ENCODE results near the gene NDUFS5.
"Not testable (repeated sequence)": the region's sequence is repeated elsewhere in the genome, so short reads cannot be mapped to it uniquely, and the experiment has no call there.

The NDUFS5 gene

GRCh38 chr1:38994196-38994595 lies 32.0 kb upstream of the NDUFS5 start:
- Histone ChIP-seq H3K27me3 (ENCODE audit: insufficient read depth, low read length) (no peaks in the 10 kb centered on the region), H3K4me1 (ENCODE audit: control insufficient read depth, insufficient read depth, low read length, unreplicated experiment) (peaks cover 45% of the 10 kb centered on the region), H3K79me2 (ENCODE audit: control insufficient read depth, insufficient read depth, low read length, unreplicated experiment) (peaks cover 80% of the 10 kb centered on the region), H2AFZ (ENCODE audit: low read length, unreplicated experiment) (no peak overlapping the region), H3K4me3 (ENCODE audit: low read depth, low read length) (no peak overlapping the region), H3K27ac (ENCODE audit: low read depth, low read length) (no peak overlapping the region), H3K36me3 (ENCODE audit: insufficient read depth, low read length) (peaks cover 19% of the 10 kb centered on the region)

DNA sequence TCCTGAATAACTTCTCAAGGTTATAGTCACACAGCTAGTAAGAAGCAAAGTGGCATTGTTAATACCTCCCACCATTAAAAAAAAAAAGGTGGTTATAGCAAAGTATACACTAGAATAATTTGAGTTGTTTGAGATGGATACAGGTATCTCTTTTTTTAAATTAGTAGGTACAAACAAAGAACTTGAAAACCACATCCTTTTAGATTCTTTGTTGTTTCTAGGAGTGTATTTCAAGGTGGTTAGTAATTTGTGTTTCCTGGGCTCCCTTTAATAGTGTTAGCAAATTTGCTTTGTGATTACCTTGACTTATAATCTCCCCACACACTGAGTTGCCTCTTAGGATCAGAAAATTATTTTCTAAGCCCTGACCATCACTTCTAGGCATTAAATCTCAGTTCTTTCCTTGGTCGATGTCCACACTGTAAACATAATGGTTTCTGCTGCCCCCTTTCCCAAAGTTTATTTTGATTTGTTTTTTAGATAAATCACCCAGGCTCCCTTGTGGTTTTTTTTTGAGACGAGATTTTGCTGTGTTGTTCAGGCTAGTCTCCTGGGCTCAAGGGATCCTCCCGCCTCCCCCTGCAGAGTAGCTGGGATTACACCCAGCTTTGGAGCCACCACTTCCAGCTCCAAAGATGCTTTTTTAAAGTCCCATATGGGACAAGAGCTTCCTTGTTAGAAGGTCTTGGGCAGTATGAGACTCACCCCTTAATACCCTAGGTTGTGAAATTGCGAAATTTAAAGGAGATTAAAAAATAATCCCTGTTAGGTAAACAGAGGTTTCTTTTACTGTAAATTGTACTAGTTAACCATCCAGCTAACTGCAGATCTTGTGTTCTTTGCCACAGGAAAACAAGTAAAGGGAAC lies 28.9 kb upstream of the NDUFS5 start:
- Histone ChIP-seq H3K36me3 (ENCODE audit: insufficient read depth, low read length) (peaks cover 33% of the 10 kb centered on the region), H3K27ac (ENCODE audit: low read depth, low read length) (peak overlapping the region; percentile 17), H3K4me1 (ENCODE audit: control insufficient read depth, insufficient read depth, low read length, unreplicated experiment) (peaks cover 37% of the 10 kb centered on the region), H3K27me3 (ENCODE audit: insufficient read depth, low read length) (no peaks in the 10 kb centered on the region), H3K79me2 (ENCODE audit: control insufficient read depth, insufficient read depth, low read length, unreplicated experiment) (peaks cover 85% of the 10 kb centered on the region), H3K4me3 (ENCODE audit: low read depth, low read length) (no peak overlapping the region), H2AFZ (ENCODE audit: low read length, unreplicated experiment) (no peak overlapping the region)

- Histone ChIP-seq H3K36me3 (ENCODE audit: insufficient read depth, low read length) (peaks cover 33% of the 10 kb centered on the region), H3K27me3 (ENCODE audit: insufficient read depth, low read length) (no peaks in the 10 kb centered on the region), H3K4me1 (ENCODE audit: control insufficient read depth, insufficient read depth, low read length, unreplicated experiment) (peaks cover 39% of the 10 kb centered on the region), H2AFZ (ENCODE audit: low read length, unreplicated experiment) (no peak overlapping the region), H3K27ac (ENCODE audit: low read depth, low read length) (peak overlapping the region; percentile 17; the same call in 1 of the 2 replicates), H3K79me2 (ENCODE audit: control insufficient read depth, insufficient read depth, low read length, unreplicated experiment) (peaks cover 79% of the 10 kb centered on the region), H3K4me3 (ENCODE audit: low read depth, low read length) (no peak overlapping the region)
Observed at GRCh38 chr1:38997901-38998190, 28.3 kb upstream of the NDUFS5 start.

- Histone ChIP-seq H2AFZ (ENCODE audit: low read length, unreplicated experiment) (no peak overlapping the region), H3K4me1 (ENCODE audit: control insufficient read depth, insufficient read depth, low read length, unreplicated experiment) (peaks cover 37% of the 10 kb centered on the region), H3K27me3 (ENCODE audit: insufficient read depth, low read length) (no peaks in the 10 kb centered on the region), H3K27ac (ENCODE audit: low read depth, low read length) (peak overlapping the region; percentile 67), H3K4me3 (ENCODE audit: low read depth, low read length) (no peak overlapping the region), H3K36me3 (ENCODE audit: insufficient read depth, low read length) (peaks cover 51% of the 10 kb centered on the region), H3K79me2 (ENCODE audit: control insufficient read depth, insufficient read depth, low read length, unreplicated experiment) (peaks cover 42% of the 10 kb centered on the region)
Observed at GRCh38 chr1:39001516-39002421, 24.4 kb upstream of the NDUFS5 start.

DNA sequence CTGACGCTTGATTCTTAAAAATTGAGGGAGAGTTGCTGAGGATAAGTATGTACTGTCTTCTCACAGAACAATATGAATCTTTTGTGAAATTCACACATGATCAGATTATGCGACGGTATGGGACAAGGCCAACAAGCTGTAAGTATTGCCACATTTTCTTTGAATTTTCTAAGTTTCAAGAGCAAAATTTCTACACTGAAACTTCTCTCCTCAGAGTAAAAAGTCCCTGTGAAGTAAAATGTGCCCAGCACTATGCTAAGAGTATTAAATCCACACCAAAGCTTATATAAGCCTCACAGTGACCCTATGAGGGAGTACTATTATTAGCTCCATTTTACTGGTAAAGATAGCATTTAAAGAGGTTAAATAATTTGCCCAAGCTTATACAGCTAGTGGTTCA lies 22.9 kb upstream of the NDUFS5 start:
- H3K27ac ChIP-seq (ENCODE audit: low read depth, low read length) = peak overlapping the region; percentile 67
- peaks cover 26% of the 10 kb centered on the region for H3K4me1 ChIP-seq (ENCODE audit: control insufficient read depth, insufficient read depth, low read length, unreplicated experiment)
- no peak overlapping the region for H3K4me3 ChIP-seq (ENCODE audit: low read depth, low read length)
- peaks cover 53% of the 10 kb centered on the region for H3K36me3 ChIP-seq (ENCODE audit: insufficient read depth, low read length)
- H3K27me3 ChIP-seq (ENCODE audit: insufficient read depth, low read length) = no peaks in the 10 kb centered on the region
- peaks cover 26% of the 10 kb centered on the region for H3K79me2 ChIP-seq (ENCODE audit: control insufficient read depth, insufficient read depth, low read length, unreplicated experiment)
- no peak overlapping the region for H2AFZ ChIP-seq (ENCODE audit: low read length, unreplicated experiment)

- Histone ChIP-seq H3K27me3 (ENCODE audit: insufficient read depth, low read length) (no peaks in the 10 kb centered on the region), H3K79me2 (ENCODE audit: control insufficient read depth, insufficient read depth, low read length, unreplicated experiment) (peaks cover 23% of the 10 kb centered on the region), H3K4me1 (ENCODE audit: control insufficient read depth, insufficient read depth, low read length, unreplicated experiment) (peaks cover 26% of the 10 kb centered on the region), H3K27ac (ENCODE audit: low read depth, low read length) (peak overlapping the region; percentile 67), H2AFZ (ENCODE audit: low read length, unreplicated experiment) (no peak overlapping the region), H3K36me3 (ENCODE audit: insufficient read depth, low read length) (peaks cover 53% of the 10 kb centered on the region), H3K4me3 (ENCODE audit: low read depth, low read length) (no peak overlapping the region)
Observed at GRCh38 chr1:39003794-39004193, 22.4 kb upstream of the NDUFS5 start.

GRCh38 chr1:39006287-39006686 lies 19.9 kb upstream of the NDUFS5 start:
- no peaks in the 10 kb centered on the region for H3K27me3 ChIP-seq (ENCODE audit: insufficient read depth, low read length)
- H2AFZ ChIP-seq (ENCODE audit: low read length, unreplicated experiment) = no peak overlapping the region
- peaks cover 7% of the 10 kb centered on the region for H3K79me2 ChIP-seq (ENCODE audit: control insufficient read depth, insufficient read depth, low read length, unreplicated experiment)
- H3K36me3 ChIP-seq (ENCODE audit: insufficient read depth, low read length) = peaks cover 44% of the 10 kb centered on the region
- H3K4me1 ChIP-seq (ENCODE audit: control insufficient read depth, insufficient read depth, low read length, unreplicated experiment) = peaks cover 26% of the 10 kb centered on the region
- no peak overlapping the region for H3K27ac ChIP-seq (ENCODE audit: low read depth, low read length)
- H3K4me3 ChIP-seq (ENCODE audit: low read depth, low read length) = no peak overlapping the region

DNA sequence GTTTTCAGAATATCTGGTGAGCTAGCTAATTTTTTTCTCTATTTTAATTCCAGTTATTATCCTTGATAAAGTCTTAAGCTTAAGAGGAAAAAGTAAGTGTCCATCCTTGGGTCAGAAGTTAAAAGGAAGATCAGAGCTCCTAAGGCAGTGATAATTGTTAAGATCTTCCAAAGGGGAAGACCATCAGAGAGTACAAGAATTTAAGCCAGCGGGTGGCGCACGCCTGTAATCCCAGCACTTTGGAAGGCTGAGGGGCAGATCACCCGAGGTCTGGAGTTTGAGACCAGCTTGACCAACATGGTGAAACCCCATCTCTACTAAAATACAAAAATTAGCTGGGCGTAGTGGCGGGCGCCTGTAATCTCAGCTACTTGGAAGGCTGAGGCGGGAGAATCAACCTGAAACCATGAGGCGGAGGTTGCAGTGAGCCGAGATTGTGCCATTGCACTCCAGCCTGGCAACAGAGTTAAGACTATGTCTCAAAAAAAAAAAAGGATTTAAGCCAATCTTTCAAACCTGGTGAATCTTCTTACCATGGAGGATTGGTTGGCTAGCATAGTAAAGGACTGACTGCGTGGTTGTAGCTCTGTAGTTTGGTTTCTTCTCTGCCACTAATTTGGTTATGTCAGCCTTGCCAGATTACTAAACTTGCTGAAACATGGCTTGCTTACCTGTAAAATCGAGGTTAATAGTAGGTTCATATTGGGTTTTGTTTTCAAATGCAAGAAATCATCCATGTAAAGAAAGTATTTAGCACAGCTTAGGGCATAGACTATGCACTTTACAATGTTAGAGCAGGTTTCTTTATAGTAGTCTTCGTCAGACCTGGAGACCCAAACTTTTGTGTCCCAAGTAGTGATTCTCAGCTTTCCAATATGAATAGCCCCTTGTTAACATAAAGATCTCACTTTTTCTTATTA lies 19.2 kb upstream of the NDUFS5 start:
- H3K27me3 ChIP-seq (ENCODE audit: insufficient read depth, low read length) = no peaks in the 10 kb centered on the region
- peaks cover 22% of the 10 kb centered on the region for H3K4me1 ChIP-seq (ENCODE audit: control insufficient read depth, insufficient read depth, low read length, unreplicated experiment)
- H3K79me2 ChIP-seq (ENCODE audit: control insufficient read depth, insufficient read depth, low read length, unreplicated experiment) = peaks cover 3% of the 10 kb centered on the region
- no peak overlapping the region for H2AFZ ChIP-seq (ENCODE audit: low read length, unreplicated experiment)
- H3K4me3 ChIP-seq (ENCODE audit: low read depth, low read length) = no peak overlapping the region
- H3K36me3 ChIP-seq (ENCODE audit: insufficient read depth, low read length) = peaks cover 41% of the 10 kb centered on the region
- no peak overlapping the region for H3K27ac ChIP-seq (ENCODE audit: low read depth, low read length)

GRCh38 chr1:39014956-39015355 lies 11.2 kb upstream of the NDUFS5 start:
- H3K79me2 ChIP-seq (ENCODE audit: control insufficient read depth, insufficient read depth, low read length, unreplicated experiment); H3K4me1 ChIP-seq (ENCODE audit: control insufficient read depth, insufficient read depth, low read length, unreplicated experiment); H3K27me3 ChIP-seq (ENCODE audit: insufficient read depth, low read length); H3K36me3 ChIP-seq (ENCODE audit: insufficient read depth, low read length); H3K27ac ChIP-seq (ENCODE audit: low read depth, low read length); H3K4me3 ChIP-seq (ENCODE audit: low read depth, low read length); H2AFZ ChIP-seq (ENCODE audit: low read length, unreplicated experiment): not testable (repeated sequence)

DNA sequence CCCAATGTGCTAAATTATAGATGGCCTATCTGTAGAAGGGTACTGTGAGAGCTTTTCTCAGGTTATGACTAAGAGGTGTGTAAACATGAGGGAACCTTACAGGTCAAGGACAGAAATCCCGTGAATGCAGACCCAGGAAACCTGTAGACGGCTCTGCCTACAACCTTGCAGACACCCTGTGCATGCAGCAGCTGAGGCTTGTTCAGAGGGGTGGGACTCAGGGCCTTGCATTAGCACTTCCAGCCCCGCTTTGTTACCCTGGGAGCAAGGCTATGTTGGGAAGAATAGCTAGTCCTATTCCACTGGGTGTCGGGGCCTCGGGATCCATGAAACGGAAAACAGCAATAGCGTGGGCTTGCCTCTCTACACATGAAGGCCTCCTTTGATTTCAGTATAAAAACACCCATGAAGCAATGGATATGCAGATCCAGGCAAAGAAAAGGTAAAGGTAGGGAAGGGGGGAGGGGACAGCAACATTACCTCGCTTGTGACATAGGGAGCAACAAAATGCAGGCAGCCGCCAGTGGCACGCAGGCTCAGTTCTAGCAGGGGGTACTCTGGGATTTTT lies 9.5 kb upstream of the NDUFS5 start:
- no peak overlapping the region for H2AFZ ChIP-seq (ENCODE audit: low read length, unreplicated experiment)
- no peaks in the 10 kb centered on the region for H3K27me3 ChIP-seq (ENCODE audit: insufficient read depth, low read length)
- no peak overlapping the region for H3K4me3 ChIP-seq (ENCODE audit: low read depth, low read length)
- no peaks in the 10 kb centered on the region for H3K79me2 ChIP-seq (ENCODE audit: control insufficient read depth, insufficient read depth, low read length, unreplicated experiment)
- peaks cover 8% of the 10 kb centered on the region; the same call in 1 of the 2 replicates for H3K36me3 ChIP-seq (ENCODE audit: insufficient read depth, low read length)
- no peaks in the 10 kb centered on the region for H3K4me1 ChIP-seq (ENCODE audit: control insufficient read depth, insufficient read depth, low read length, unreplicated experiment)
- no peak overlapping the region for H3K27ac ChIP-seq (ENCODE audit: low read depth, low read length)

All from ACC112 (cell line).